ENCODE measurements around the gene DYNC1LI1.

DNA sequence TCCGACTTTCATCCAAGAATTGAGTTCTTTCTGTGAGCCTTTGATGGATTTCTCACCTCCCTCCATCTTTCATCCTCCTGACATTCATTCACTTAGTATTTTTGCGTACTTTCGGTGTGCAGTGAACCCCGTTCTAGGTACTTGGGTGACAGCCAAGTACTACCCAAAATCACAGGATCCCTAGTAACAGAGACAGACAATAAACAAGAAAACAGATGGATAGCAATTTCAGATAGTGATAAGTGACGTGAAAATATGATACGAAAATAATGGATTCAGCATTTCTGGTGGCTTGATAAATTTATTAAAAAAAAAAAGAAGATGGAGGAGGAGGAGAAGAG lies 67.7 kb downstream of the DYNC1LI1 start:
- TF ChIP-seq CTCF (IDR thresholded peaks at IDR 0.05; ENCODE audit: borderline replicate concordance, extremely low read depth, low read length, poor library complexity, severe bottlenecking) (no peak), EZH2 (IDR thresholded peaks at IDR 0.05; ENCODE audit: borderline replicate concordance, low read depth, low read length, severe bottlenecking) (no peak)
